ENCODE data around the gene NTF3.

GRCh38 chr12:5514545-5514944, 82.6 kb downstream of the NTF3 start:
- TF ChIP-seq CTCF (IDR thresholded peaks at IDR 0.05), result no peak
- TF ChIP-seq POLR2AphosphoS5 (IDR thresholded peaks at IDR 0.05), result no peak

Measured in prostate gland (tissue), 2 donors.